SKM-1 treated with dmso at 0.1 percent for 144 hours (cell line): ENCODE data around the gene SUPT3H.
"Not testable (repeated sequence)": the region's sequence is repeated elsewhere in the genome, so short reads cannot be mapped to it uniquely, and the experiment has no call there.

ENCODE experiments used
- DNase-seq: peaks from one replicate; lab custom pipeline; 2025; ENCODE audit not compliant: unreplicated experiment; lab: John Stamatoyannopoulos, UW

SUPT3H gene

GRCh38 chr6:45326698-45327417 lies 50.9 kb downstream of the SUPT3H start:
- no peak for DNase-seq

DNA sequence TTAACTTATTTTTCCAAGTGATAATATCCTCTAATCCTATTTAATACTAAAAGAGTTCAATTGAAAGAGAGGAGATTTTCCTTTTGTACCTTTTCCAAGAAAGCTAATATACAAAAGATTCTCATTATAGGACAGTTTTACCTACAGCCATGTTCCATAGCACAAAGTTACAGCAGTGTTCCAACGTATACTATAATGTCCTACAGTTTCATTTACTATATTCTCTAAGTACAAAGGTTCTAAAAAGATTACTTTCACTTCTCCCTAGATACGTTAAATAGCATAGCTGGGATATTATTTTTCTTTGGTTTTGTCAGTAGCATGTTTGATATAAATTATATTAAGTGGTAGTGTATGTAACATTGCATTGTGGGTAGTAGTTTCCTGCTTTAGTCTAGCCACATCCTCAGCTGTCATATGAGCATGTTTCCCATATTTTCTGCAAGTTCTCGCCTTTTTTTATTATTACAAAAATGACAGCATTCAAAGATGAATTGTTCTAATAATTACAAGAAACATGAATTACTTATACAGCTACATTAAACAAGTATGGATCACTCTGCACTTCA lies 54.0 kb downstream of the SUPT3H start:
- DNase-seq = no peak

DNA sequence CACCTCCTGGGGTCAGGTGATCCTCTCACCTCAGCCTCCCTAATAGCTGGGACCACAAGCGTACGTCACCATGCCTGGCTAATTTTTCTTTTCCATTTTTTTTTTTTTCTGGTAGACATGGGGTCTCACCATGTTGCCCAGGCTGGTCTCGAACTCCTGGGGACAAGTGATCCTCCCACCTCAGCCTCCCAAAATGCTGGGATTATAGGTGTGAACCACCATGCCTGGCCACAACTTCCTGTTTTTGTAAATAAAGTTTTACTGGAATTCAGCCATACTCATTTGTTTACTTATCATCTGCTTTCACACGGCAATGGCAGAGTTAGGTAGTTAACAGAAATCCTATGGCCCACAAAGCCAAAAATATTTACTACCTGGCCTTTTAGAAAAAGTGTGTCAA lies 57.4 kb downstream of the SUPT3H start:
- DNase-seq = no peak

- no peak for DNase-seq
Observed at GRCh38 chr6:45314146-45314545, 63.6 kb downstream of the SUPT3H start.

DNA sequence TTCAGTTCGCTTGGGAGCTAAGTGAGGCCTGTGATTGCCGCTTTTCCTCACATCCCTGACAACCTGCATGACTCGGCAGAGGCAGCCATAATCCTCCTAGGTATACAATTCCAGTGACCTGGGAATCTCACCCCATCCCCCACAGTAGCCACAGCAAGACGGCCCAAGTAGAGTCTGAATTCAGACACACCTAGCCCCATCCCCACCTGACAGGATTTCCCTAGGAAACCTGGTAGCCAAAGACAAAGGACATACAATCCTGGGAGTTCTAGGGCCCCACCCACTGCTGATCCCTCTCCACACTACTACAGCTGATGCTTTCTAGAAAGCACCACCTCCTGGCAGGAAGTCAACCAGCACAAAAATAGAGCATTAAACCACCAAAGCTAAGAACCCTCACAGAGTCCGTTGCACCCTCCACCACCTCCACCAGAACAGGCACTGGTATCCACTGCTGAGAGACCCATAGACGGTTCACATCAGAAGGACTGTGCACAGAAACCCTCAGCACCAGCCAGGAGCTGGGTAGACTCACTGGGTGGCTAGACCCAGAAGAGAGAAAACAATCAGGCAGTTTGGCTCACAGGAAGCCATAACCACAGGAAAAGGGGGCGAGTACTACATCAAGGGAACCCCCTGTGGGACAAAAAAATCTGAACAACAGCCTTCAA lies 67.5 kb downstream of the SUPT3H start:
- no peak for DNase-seq

DNA sequence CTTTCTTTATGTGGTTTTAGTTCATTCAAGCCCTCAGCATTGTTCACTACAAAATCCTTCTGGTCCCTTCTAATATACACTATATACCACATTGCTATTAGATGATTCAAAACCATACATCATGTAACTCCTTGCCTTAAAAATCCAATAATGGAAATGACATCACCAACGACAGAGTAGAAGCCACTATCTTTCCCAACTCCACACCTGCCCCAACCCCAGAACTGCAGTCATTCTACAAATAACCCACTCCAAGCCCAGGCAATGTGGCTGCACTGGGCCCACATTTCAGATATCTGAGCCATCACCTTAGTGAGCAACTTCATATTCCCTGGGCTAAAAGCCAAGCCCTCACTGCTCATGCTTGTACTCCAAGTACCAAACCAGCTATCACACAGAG lies 72.2 kb downstream of the SUPT3H start:
- no peak for DNase-seq

DNA sequence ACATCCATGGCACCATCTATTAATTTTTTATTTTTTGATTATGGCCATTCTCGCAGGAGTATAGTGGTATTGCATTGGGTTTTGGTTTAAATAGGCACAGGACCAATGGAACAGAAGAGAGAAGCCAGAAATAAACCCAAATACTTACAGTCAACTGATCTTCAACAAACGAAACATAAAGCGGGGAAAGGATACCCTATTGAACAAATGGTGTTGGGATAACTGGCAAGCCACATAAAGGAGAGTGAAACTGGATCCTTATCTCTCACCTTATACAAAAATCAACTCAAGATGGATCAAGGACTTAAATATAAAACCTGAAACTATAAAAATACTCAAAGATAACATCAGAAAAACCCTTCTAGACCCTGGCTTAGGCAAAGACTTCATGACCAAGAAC lies 74.9 kb downstream of the SUPT3H start:
- DNase-seq = no peak

DNA sequence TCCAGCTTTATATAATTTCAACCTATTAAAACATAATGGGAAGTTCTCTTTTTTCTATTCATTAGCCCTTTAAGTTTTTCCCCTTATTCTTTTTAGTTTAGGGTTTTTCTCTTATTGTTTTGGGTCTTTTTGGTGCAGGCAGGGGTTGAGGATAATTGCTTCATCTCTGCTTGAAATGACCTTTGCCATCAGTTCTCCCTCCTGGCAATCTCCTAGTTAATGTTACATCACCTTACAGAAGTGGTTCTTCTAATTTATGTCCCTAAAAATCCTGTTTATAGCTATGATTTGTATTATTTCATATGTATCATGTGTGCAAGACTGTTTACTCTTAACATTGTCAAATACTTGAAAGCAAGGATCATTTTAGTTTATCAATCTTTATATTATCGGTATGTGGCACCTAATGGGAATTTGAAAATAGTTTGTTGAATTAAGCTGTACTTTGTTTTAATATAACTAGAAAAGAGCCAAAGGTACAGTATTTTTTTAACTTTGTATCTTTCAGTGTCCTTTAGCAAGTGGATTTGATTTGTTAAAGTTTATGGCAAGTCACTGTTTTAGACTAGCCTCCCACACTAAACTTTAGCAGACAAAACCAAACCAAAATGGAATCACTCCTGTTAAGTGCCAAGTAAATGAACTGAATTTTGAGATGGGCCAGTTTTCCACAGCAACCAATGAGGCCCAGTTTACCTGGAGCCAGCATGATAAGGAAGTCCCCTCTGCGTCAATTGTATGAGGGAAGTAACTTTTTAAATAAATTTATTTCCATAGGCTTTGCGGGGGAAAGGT lies 76.2 kb downstream of the SUPT3H start:
- no peak for DNase-seq

DNA sequence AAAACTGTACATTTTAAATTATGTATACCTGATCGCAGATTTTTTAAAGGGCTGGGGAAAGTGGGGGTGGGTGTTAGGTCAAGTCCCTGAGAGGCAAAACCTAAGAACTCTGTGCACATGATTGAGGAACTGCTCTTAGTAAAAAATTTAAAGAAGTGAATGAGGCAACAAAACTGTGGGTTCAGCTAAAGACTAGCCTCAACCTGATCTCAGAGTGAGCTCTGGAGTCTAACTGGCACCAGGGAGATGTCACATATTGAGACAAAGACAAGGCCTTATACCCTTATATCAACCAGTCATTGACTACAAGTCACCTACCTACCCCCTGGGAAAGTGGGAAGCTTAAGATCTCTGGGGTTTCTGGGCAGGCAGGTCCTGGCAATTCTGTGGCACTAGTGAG lies 77.0 kb downstream of the SUPT3H start:
- peak; percentile 44 for DNase-seq

- no peak for DNase-seq
Observed at GRCh38 chr6:45299096-45299581, 78.6 kb downstream of the SUPT3H start.

DNA sequence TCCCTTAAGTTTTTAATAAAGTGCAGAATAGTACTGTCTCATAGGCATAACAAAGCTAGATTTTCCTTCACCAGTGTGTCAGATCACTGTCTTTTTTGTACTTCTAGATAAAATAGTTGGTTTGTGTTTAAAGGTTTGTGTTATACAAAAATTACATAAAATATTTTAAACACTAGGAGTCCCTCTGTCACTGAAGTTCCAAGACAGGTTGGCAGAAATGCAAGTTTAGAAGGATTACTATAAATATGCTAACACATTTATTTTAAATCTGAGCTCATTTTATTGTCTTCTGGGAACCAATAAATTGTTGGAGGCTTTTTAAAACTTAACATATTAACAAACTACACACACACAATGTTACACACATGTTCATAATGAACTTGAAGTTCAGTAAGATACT lies 80.4 kb downstream of the SUPT3H start:
- DNase-seq = no peak

DNA sequence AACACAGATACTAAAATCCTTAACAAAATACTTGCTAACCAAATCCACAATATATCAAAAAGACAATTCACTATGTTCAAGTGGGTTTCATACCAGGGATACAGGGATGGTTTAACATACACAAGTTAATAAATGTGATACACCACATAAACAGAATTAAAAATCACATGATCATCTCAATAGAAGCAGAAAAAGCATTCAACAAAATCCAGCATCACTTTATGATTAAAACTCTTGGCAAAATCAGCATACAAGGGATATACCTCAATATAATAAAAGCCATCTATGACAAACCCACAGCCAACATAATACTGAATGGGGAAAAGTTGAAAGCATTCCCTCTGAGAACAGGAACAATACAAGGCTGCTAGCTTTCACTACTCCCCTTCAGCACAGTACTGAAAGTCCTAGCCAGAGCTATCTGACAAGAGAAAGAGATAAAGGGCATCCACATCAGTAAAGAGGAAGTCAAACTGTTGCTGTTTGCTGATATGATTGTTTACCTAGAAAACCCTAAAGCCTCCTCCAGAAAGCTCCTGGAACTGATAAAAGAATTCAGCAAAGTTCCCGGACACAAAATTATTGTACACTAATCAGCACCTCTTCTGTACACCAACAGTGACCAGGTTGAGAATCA lies 83.6 kb downstream of the SUPT3H start:
- not testable (repeated sequence) for DNase-seq

GRCh38 chr6:45293306-45293705 lies 84.4 kb downstream of the SUPT3H start:
- no peak for DNase-seq

- no peak for DNase-seq
Observed at GRCh38 chr6:45289751-45290514, 87.8 kb downstream of the SUPT3H start.

DNA sequence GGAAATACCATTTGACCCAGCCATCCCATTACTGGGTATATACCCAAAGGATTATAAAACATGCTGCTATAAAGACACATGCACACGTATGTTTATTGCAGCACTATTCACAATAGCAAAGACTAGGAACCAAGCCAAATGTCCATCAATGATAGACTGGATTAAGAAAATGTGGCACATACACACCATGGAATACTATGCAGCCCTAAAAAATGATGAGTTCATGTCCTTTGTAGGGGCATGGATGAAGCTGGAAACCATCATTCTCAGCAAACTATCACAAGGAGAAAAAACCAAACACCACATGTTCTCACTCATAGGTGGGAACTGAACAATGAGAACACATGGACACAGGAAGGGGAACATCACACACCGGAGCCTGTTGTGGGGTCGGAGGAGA lies 91.0 kb downstream of the SUPT3H start:
- not testable (repeated sequence) for DNase-seq

DNA sequence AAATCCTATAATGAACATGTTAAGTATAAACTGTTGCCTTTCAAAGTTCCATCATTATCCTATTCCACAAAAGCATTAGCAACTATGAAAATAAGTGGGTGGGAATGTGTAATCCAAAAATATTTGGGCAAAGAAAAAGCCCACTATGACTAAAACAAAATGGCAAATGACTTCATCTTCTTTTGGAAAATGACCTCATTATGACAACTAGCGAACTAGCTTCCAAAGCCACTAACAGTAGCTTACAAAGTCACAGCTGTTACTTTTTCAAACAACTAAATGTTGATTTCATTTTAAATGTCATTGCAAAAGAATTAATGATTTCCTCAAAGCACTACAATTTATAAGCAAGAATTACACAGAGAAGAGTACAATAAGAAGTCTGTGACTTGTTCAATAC lies 99.4 kb downstream of the SUPT3H start:
- DNase-seq = no peak

DNA sequence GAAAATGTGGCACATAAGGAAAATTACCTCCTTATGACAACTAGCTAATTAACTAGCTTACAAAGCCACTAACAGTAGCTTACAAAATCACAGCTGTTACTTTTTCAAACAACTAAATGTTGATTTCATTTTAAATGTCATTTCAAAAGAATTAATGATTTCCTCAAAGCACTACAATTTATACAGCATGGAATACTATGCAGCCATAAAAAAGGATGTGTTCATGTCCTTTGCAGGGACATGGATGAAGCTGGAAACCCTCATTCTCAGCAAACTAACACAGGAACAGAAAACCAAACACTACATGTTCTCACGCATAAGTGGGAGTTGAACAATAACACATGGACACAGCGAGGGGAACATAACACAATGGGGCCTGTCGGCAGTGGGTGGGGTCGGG lies 100.0 kb downstream of the SUPT3H start:
- DNase-seq = not testable (repeated sequence)

GRCh38 chr6:45275358-45275757 lies 102.4 kb downstream of the SUPT3H start:
- no peak for DNase-seq

DNA sequence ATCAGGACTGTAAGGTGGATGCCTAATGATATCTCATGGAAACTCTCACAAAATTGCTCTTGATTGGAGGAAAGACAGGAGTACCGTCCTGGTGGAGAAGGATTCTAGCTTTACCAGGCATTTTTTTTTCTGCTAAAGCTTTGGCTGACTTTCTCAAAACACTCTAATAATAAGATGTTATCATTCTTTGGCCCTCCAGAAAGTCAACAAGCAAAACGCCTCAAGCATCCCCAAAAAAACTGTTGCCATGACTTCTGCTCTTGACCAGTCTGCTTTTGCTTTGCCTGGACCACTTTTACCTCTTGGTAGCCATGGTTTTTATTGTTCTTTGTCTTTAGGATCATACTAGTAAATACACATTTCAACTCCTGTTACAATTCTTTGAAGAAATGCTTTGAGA lies 105.1 kb downstream of the SUPT3H start:
- no peak for DNase-seq

DNA sequence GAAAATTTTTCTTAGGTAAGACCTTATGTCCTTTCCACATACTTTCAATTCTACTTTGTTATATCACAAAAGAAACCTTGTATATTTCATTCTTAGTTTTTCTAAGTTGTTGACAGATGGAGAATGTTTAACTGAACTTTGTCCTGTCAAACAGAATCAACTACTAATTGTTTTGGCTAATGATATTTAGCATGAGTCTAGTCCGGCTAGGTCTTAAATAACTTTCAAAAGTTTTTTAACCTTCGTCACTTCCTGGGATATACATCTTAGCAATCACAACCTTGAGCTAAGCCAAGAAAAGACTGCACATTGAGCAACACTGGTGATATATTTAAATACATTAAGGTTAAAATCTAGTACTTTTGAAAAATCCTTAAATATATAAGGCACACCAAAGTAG lies 112.5 kb downstream of the SUPT3H start:
- no peak for DNase-seq
